Uterus (tissue), 2 donors: Measurements from ENCODE around the gene GALNT11.

ENCODE experiments used
- POLR2A ChIP-seq, 2 donors: fragments of 450-650 bp; IDR thresholded peaks; one replicate each; pipeline ENCODE4 v1.6.1; 2016; ENCODE audit warnings: antibody characterized with exemption in 2 of 2, mild to moderate bottlenecking in 1 of 2, moderate library complexity in 1 of 2
- TF ChIP-seq, protein P1 (sequence below), 4 experiments: fragments of 200-600 bp in 2 of 4; fragments of 450-650 bp in 2 of 4; sonication (generic) in 2 of 4; IDR thresholded peaks; one replicate each; pipeline ENCODE4 v1.5.1; 2016 to 2019; ENCODE audit warnings: antibody characterized with exemption in 4 of 4, mild to moderate bottlenecking in 2 of 4, moderate library complexity in 1 of 4

DNA sequence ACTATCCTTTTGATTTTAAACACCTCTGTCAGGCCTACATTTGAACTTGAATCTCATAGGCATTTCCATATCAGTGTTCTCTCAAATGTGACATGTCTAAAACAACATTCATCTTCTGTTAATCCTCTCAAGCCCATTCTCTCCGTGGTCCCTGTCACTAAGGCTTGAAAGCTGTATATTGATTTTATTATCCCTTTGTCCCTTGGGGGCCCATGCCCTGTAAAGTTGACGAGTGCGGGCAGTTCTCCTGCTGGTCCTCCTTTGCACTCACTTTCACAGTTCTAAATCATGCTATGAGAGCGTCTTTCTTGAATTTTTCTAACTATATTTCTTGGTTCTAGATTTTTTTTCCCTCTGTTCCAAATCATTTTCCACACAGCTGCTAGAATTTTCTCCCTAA lies 27.3 kb downstream of the GALNT11 start:
- TF ChIP-seq, protein P1, sequence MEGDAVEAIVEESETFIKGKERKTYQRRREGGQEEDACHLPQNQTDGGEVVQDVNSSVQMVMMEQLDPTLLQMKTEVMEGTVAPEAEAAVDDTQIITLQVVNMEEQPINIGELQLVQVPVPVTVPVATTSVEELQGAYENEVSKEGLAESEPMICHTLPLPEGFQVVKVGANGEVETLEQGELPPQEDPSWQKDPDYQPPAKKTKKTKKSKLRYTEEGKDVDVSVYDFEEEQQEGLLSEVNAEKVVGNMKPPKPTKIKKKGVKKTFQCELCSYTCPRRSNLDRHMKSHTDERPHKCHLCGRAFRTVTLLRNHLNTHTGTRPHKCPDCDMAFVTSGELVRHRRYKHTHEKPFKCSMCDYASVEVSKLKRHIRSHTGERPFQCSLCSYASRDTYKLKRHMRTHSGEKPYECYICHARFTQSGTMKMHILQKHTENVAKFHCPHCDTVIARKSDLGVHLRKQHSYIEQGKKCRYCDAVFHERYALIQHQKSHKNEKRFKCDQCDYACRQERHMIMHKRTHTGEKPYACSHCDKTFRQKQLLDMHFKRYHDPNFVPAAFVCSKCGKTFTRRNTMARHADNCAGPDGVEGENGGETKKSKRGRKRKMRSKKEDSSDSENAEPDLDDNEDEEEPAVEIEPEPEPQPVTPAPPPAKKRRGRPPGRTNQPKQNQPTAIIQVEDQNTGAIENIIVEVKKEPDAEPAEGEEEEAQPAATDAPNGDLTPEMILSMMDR (IDR thresholded peaks at IDR 0.05): no peak
- TF ChIP-seq POLR2A (IDR thresholded peaks at IDR 0.05): no peak
